ENCODE measurements around the gene STRN3. TPM values are rescaled to one million over a fixed set of nuclear protein-coding genes. Genes with fewer than 3 reads are reported as not detected.
"Not testable (repeated sequence)": the region's sequence is repeated elsewhere in the genome, so short reads cannot be mapped to it uniquely, and the experiment has no call there.

Gene STRN3
- total and polyA plus RNA-seq, 7 donors: 13.9 to 79.7 (median 64.9) TPM

- Histone ChIP-seq H3K4me3 (no peak overlapping the region), H3K36me3 (no peaks in the 10 kb centered on the region), H3K27ac (peak overlapping the region in 1 of 4 donors; percentile 10), H3K4me1 (peaks cover 0 to 89% (median 58%) of the 10 kb centered on the region in 4 donors), H3K9me3 (no peaks in the 10 kb centered on the region), H3K27me3 (no peaks in the 10 kb centered on the region)
- TF ChIP-seq POLR2AphosphoS5 (IDR thresholded peaks at IDR 0.05): no peak
- intact Hi-C loops (cut with DNase I): no loop called here
- DNase-seq: no peak
- WGBS, 2 donors: 92 to 94% methylated on average over 2 of the region's 2 CpGs
These were observed 42.3 kb downstream of the STRN3 start for GRCh38 chr14:30983858-30984257.

DNA sequence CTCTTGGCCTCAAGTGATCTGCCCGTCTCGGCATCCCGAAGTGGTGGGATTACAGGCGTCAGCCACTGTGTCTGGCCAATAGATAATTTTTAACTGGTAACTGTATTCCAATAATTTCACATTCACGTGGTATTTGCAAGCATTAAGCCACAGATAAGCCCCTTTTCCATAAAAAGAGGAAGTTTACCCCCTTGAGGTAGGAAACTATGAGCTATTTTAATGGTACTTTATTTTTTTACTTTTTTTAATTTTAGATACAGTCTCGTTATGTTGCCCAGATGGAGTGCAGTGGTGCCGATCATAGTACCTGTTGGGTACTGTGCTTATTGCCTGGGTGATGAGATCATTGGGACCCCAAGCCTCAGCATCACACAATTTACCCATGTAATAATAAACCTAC, 43.6 kb downstream of the STRN3 start:
- no peak overlapping the region for H3K27ac ChIP-seq
- peaks cover 0 to 76% (median 48%) of the 10 kb centered on the region in 4 donors for H3K4me1 ChIP-seq
- H3K4me3 ChIP-seq: no peak overlapping the region
- WGBS, 2 donors: 63 to 89% methylated on average over 7 of the region's 7 CpGs
- no peaks in the 10 kb centered on the region for H3K27me3 ChIP-seq
- intact Hi-C loops (cut with DNase I): no loop called here
- DNase-seq: no peak
- H3K36me3 ChIP-seq: no peaks in the 10 kb centered on the region
- no peaks in the 10 kb centered on the region for H3K9me3 ChIP-seq
- TF ChIP-seq, protein P1, sequence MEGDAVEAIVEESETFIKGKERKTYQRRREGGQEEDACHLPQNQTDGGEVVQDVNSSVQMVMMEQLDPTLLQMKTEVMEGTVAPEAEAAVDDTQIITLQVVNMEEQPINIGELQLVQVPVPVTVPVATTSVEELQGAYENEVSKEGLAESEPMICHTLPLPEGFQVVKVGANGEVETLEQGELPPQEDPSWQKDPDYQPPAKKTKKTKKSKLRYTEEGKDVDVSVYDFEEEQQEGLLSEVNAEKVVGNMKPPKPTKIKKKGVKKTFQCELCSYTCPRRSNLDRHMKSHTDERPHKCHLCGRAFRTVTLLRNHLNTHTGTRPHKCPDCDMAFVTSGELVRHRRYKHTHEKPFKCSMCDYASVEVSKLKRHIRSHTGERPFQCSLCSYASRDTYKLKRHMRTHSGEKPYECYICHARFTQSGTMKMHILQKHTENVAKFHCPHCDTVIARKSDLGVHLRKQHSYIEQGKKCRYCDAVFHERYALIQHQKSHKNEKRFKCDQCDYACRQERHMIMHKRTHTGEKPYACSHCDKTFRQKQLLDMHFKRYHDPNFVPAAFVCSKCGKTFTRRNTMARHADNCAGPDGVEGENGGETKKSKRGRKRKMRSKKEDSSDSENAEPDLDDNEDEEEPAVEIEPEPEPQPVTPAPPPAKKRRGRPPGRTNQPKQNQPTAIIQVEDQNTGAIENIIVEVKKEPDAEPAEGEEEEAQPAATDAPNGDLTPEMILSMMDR (IDR thresholded peaks at IDR 0.05): no peak
- TF ChIP-seq POLR2AphosphoS5 (IDR thresholded peaks at IDR 0.05) (no peak), EP300 (IDR thresholded peaks at IDR 0.05) (no peak), POLR2A (IDR thresholded peaks at IDR 0.05) (no peak)

DNA sequence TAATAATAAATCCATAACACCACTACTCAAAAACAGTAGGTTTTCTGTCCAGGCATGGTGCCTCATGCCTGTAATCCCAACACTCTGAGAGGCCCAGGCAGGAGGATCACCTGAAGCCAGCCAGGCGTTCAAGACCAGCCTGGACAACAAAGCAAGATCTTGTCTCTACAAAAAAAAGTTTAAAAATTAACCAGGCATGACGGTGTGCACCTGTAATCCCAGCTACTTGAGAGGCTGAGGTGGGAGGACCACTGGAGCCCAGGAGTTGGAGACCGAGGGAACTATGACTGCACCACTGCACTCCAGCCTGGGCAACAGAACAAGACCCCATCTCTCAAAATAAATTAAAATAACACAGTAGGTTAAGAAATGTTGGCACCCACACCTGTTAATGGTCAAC, 45.2 kb downstream of the STRN3 start:
- H3K27ac ChIP-seq: peak overlapping the region in 1 of 4 donors; percentile 17
- intact Hi-C loops (cut with DNase I): loop anchor here (2.0 kb wide), 2 partner anchors 44 to 102 kb away; partner anchors contain the start of gene AP4S1
- H3K4me3 ChIP-seq: no peak overlapping the region
- H3K4me1 ChIP-seq: peaks cover 0 to 66% (median 40%) of the 10 kb centered on the region in 4 donors
- DNase-seq: no peak
- WGBS, 2 donors: 55 to 79% methylated on average over 3 of the region's 3 CpGs
- no peaks in the 10 kb centered on the region for H3K36me3 ChIP-seq
- no peaks in the 10 kb centered on the region for H3K9me3 ChIP-seq
- TF ChIP-seq POLR2A (IDR thresholded peaks at IDR 0.05): no peak
- no peaks in the 10 kb centered on the region for H3K27me3 ChIP-seq

DNA sequence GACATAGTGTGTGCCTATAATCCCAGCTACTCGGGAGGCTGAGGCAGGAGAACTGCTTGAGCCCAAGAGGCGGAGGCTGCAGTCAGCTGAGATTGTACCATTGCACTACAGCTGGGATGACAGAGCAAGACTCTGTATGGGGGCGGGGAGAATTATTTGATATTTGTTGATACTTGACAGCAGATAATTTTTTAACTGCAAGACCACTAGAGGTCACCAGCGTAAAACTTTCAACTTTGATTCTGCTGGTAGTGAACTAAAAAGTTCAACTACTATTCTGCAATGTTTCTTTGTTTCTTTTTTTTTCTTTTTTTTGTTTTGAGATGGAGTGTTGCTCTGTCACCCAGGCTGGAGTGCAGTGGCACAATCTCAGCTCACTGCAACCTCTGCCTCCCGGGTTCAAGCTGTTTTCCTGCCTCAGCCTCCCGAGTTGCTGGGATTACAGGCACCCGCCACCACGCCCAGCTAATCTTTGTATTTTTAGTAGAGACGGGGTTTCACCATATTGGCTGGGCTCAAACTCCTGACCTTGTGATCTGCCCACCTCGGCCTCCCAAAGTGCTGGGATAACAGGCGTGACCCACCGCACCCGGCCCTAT, 46.0 kb downstream of the STRN3 start:
- WGBS, 2 donors: 52 to 65% methylated on average over 13 of the region's 13 CpGs
- not testable (repeated sequence) for H3K9me3 ChIP-seq, DNase-seq, H3K27me3 ChIP-seq, H3K36me3 ChIP-seq, H3K4me3 ChIP-seq
- TF ChIP-seq, protein P1 (IDR thresholded peaks at IDR 0.05): peak; percentile 19 to 61 (median 36)
- H3K27ac ChIP-seq: peak overlapping the region in 1 of 4 donors; percentile 15
- peaks cover 0 to 66% (median 40%) of the 10 kb centered on the region in 4 donors for H3K4me1 ChIP-seq
- intact Hi-C loops (cut with DNase I): loop anchor here (2.0 kb wide), 2 partner anchors 45 to 103 kb away; partner anchors contain the start of gene AP4S1

- intact Hi-C loops (cut with DNase I): no loop called here
- Histone ChIP-seq H3K27ac (no peak overlapping the region), H3K4me3 (no peak overlapping the region), H3K4me1 (peaks cover 0 to 60% (median 55%) of the 10 kb centered on the region in 4 donors), H3K36me3 (no peaks in the 10 kb centered on the region), H3K9me3 (no peaks in the 10 kb centered on the region), H3K27me3 (no peaks in the 10 kb centered on the region)
- WGBS, 2 donors: 89 to 90% methylated on average over 2 of the region's 2 CpGs
- DNase-seq: no peak
- TF ChIP-seq, protein P1 (IDR thresholded peaks at IDR 0.05): no peak
- TF ChIP-seq EP300 (IDR thresholded peaks at IDR 0.05) (no peak), POLR2A (IDR thresholded peaks at IDR 0.05) (no peak), POLR2AphosphoS5 (IDR thresholded peaks at IDR 0.05) (no peak)
These were observed 48.4 kb downstream of the STRN3 start for GRCh38 chr14:30977752-30978151.

DNA sequence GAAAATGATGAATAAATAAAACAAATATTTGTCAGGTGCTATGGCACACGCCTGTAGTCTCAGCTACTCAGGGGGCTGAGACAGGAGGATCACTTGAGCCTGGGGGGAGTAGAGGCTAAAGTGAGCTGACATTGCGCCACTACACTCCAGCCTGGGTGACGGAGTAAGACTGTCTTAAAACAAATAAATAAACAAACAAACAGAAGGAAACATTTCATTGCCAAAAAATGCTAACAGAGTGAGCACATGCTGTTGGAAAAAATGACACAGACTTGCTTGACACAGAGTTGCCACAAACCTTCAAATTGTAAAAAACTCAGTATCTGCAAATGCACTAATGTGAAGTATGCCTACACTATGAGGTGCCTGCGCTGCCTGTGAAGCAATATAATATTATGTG, 51.6 kb downstream of the STRN3 start:
- Histone ChIP-seq H3K27me3 (no peaks in the 10 kb centered on the region), H3K4me1 (peaks cover 0 to 62% (median 52%) of the 10 kb centered on the region in 4 donors), H3K27ac (no peak overlapping the region), H3K4me3 (no peak overlapping the region), H3K36me3 (no peaks in the 10 kb centered on the region), H3K9me3 (no peaks in the 10 kb centered on the region)
- DNase-seq: no peak
- intact Hi-C loops (cut with DNase I): no loop called here
- 83 to 93% methylated on average over 4 of the region's 4 CpGs for WGBS, 2 donors
- TF ChIP-seq EP300 (IDR thresholded peaks at IDR 0.05) (no peak), POLR2AphosphoS5 (IDR thresholded peaks at IDR 0.05) (no peak), POLR2A (IDR thresholded peaks at IDR 0.05) (no peak)
- TF ChIP-seq, protein P1 (IDR thresholded peaks at IDR 0.05): no peak

Measured in sigmoid colon (tissue), 7 donors.